Measurements from ENCODE around the gene ZG16. TPM values are rescaled to one million over a fixed set of nuclear protein-coding genes. Genes with fewer than 3 reads are reported as not detected.

The ZG16 gene
- total and polyA plus RNA-seq, 9 of the 15 experiments (the other 6 are each of a cell fraction or from before 2014, with no cell fraction given) = 0.04 TPM; not detected in 8

GRCh38 chr16:29808219-29808900, 30.3 kb downstream of the ZG16 start (continued):
- TF ChIP-seq MXI1 (IDR thresholded peaks at IDR 0.05; ENCODE audit: low read depth, low read length) (no peak), TSHZ1 (CRISPR knock-in tag; IDR thresholded peaks at IDR 0.05) (no peak), PCBP2 (IDR thresholded peaks at IDR 0.05; ENCODE audit: low read depth, low read length, poor library complexity, severe bottlenecking) (no peak), ARID3B (CRISPR knock-in tag; IDR thresholded peaks at IDR 0.05; ENCODE audit: borderline replicate concordance) (no peak), ZMIZ1 (IDR thresholded peaks at IDR 0.05; ENCODE audit: low read depth in 2 of 2, low read length in 2 of 2) (no peak), SMC3 (conservative IDR thresholded peaks at IDR 0.05; ENCODE audit: insufficient read depth, low read depth, low read length) (no peak), CTCFL (IDR thresholded peaks at IDR 0.05; ENCODE audit: borderline replicate concordance, insufficient read depth, low read depth, low read length, poor library complexity, severe bottlenecking) (no peak), TBL1XR1 (IDR thresholded peaks at IDR 0.05; ENCODE audit: low read length in 2 of 2) (no peak), EWSR1 (IDR thresholded peaks at IDR 0.05; ENCODE audit: borderline replicate concordance, low read depth, partially characterized antibody) (no peak), GABPA (tag; conservative IDR thresholded peaks at IDR 0.05; ENCODE audit: low read depth) (peak; percentile 49; the same call in 1 of the 2 replicates), BRD4 (IDR thresholded peaks at IDR 0.05) (no peak), ZNF75A (CRISPR knock-in tag; IDR thresholded peaks at IDR 0.05) (no peak), TCF7 (IDR thresholded peaks at IDR 0.05; ENCODE audit: borderline replicate concordance) (no peak)
